Lung (tissue), 12 donors: Measurements from ENCODE around the gene ERP44. TPM values are rescaled to one million over a fixed set of nuclear protein-coding genes. Genes with fewer than 3 reads are reported as not detected.

ENCODE experiments used
- ATAC-seq: fragments of 200-7000 bp; cut with Tn5 transposase; one replicate; pipeline ENCODE4 v1.9.1; 2020; ENCODE audit warnings: moderate number of reproducible peaks; ENCODE audit not compliant: insufficient read depth, low FRiP score
- DNase-seq, 3 donors: peaks; one replicate each; pipeline ENCODE4 v3.0.0-alpha.2; 2013 to 2017
- H3K27ac ChIP-seq, 2 donors: one replicate each; pipeline ENCODE4 v1.5.1; 2013; ENCODE audit warnings: mild to moderate bottlenecking in 2 of 2, moderate library complexity in 2 of 2, control low read depth in 1 of 2, inconsistent platforms in 1 of 2, low read depth in 1 of 2, low read length in 1 of 2
- H3K27me3 ChIP-seq, 3 donors: one replicate each; pipeline ENCODE4 v1.5.1; 2013; ENCODE audit warnings: low read length in 2 of 3; ENCODE audit not compliant: control insufficient read depth in 3 of 3, insufficient read depth in 3 of 3
- H3K36me3 ChIP-seq, 4 donors: one replicate each; pipeline ENCODE4 v1.5.1; 2013; ENCODE audit warnings: low read length in 4 of 4, mild to moderate bottlenecking in 1 of 4, moderate library complexity in 1 of 4; ENCODE audit not compliant: control insufficient read depth in 4 of 4, insufficient read depth in 4 of 4
- H3K4me1 ChIP-seq, 5 donors: one replicate each; pipeline ENCODE4 v1.5.1; 2013; ENCODE audit warnings: low read length in 5 of 5, mild to moderate bottlenecking in 2 of 5, moderate library complexity in 1 of 5; ENCODE audit not compliant: control insufficient read depth in 5 of 5, insufficient read depth in 5 of 5
- H3K4me3 ChIP-seq: one replicate; pipeline ENCODE4 v1.5.1; 2013; ENCODE audit warnings: mild to moderate bottlenecking, control low read depth, moderate library complexity
- H3K9ac ChIP-seq, 2 donors: one replicate each; pipeline ENCODE4 v1.5.1; 2013; ENCODE audit warnings: low read length in 2 of 2, control low read depth in 1 of 2; ENCODE audit not compliant: insufficient read depth in 1 of 2
- H3K9me3 ChIP-seq, 4 donors: one replicate each; pipeline ENCODE4 v1.5.1; 2013; ENCODE audit warnings: low read length in 3 of 4, mild to moderate bottlenecking in 1 of 4, moderate library complexity in 1 of 4; ENCODE audit not compliant: control insufficient read depth in 4 of 4, insufficient read depth in 3 of 4
- WGBS, 2 donors: extraction: QIAGEN DNeasy Blood & Tissue Kit; methylation state at CpG; one replicate each; pipeline ENCODE4 v1.1.7; 2013; 5-methylcytosine and 5-hydroxymethylcytosine counted together
- polyA plus RNA-seq, 2 donors: library from polyadenylated mRNA; stranded (reverse); fragments of 200-250 nt; gene quantifications; one replicate each; pipeline ENCODE4 v1.2.1, GENCODE V29; 2013
- total RNA-seq, 2 donors: library from RNA; depleted of rRNA in 1 of 2; stranded (reverse); fragments of >200 nt in 1 of 2; gene quantifications; one replicate each; pipeline ENCODE4 v1.2.1, GENCODE V29; 2014 to 2021
- TF ChIP-seq, protein P1 (sequence below): IDR thresholded peaks from 2 replicates; pipeline ENCODE4 v1.5.1; 2012; ENCODE audit warnings: mild to moderate bottlenecking; ENCODE audit errors: control extremely low read depth, extremely low read depth
- donor health status: control.
- donor health status: control.
- donor health status: Bipolar disorder and iron deficiency.
- donor health status: healthy.
- donor health status: DM: yes; HTN: yes; CAD: no.

ERP44 gene
- total and polyA plus RNA-seq, 4 donors = 22.6 to 27.6 (median 27.0) TPM

DNA sequence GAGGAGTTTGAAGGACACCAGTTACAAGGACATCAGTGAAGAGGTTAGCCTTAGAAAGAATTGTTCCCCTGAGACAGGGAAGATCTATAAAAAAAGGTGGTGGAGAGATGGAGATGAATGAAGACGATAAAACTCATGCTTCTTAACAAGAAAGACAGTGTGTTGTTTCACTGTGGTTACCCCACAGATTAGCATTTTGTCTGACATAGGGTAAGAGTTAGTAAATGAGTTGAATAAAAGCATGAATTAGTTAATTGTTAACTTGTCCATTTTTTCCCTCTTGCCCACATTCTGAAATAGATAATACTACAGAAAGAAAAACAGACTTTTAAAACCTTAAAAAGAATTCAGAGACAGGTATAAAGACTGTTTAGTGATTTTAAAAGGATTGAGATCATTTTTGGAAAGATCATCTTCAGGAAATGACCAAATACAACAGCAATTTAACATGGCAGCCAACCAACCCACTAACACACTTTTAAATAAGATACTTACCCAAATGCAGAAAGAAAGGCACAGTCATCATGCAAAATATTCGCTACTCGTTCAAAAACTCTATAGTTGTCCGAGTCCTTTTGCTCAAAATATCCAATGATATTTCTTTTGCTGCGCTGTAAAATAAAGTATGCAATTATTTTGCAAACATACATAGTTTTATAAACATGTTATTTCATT, 78.5 kb downstream of the ERP44 start:
- 96 to 97% methylated on average over 5 of the region's 5 CpGs for WGBS, 2 donors
- ATAC-seq = no peak

DNA sequence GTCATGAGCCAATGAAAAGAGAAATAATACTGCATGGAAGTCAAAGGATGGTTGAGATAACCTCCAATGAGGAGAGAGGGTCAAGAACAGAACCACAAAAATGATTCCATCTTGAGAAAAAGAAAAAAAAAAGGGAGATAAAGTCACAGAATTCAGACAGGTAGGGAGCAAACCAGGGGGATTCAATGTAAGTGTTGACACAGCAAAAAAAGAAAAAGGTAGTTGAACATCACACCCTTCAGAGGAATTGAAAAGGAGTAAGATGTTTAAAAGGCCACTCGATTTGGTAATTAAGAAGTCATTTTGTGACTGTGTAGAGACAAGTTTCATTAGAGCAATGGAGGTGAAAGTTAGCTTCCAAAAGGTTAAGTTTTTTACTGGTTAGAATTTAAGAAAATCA, 79.3 kb downstream of the ERP44 start:
- TF ChIP-seq, protein P1, sequence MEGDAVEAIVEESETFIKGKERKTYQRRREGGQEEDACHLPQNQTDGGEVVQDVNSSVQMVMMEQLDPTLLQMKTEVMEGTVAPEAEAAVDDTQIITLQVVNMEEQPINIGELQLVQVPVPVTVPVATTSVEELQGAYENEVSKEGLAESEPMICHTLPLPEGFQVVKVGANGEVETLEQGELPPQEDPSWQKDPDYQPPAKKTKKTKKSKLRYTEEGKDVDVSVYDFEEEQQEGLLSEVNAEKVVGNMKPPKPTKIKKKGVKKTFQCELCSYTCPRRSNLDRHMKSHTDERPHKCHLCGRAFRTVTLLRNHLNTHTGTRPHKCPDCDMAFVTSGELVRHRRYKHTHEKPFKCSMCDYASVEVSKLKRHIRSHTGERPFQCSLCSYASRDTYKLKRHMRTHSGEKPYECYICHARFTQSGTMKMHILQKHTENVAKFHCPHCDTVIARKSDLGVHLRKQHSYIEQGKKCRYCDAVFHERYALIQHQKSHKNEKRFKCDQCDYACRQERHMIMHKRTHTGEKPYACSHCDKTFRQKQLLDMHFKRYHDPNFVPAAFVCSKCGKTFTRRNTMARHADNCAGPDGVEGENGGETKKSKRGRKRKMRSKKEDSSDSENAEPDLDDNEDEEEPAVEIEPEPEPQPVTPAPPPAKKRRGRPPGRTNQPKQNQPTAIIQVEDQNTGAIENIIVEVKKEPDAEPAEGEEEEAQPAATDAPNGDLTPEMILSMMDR = no peak
- Histone ChIP-seq H3K4me1 (peaks cover 0 to 5% (median 0%) of the 10 kb centered on the region in 5 donors), H3K27me3 (no peaks in the 10 kb centered on the region), H3K9ac (no peak overlapping the region), H3K36me3 (peaks cover 8 to 22% (median 13%) of the 10 kb centered on the region in 4 donors), H3K4me3 (no peak overlapping the region), H3K27ac (no peak overlapping the region), H3K9me3 (no peaks in the 10 kb centered on the region)
- no peak for DNase-seq
- ATAC-seq = no peak
- 96 to 100% methylated on average over 1 of the region's 1 CpG for WGBS, 2 donors

More for the DNA sequence above, 78.5 kb downstream of the ERP44 start:
- Histone ChIP-seq H3K4me3 (no peak overlapping the region), H3K27ac (no peak overlapping the region), H3K9ac (no peak overlapping the region), H3K4me1 (peaks cover 0 to 5% (median 0%) of the 10 kb centered on the region in 5 donors), H3K9me3 (no peaks in the 10 kb centered on the region), H3K27me3 (no peaks in the 10 kb centered on the region), H3K36me3 (peaks cover 8 to 16% (median 12%) of the 10 kb centered on the region in 4 donors)
- TF ChIP-seq, protein P1 = no peak
- DNase-seq = no peak

DNA sequence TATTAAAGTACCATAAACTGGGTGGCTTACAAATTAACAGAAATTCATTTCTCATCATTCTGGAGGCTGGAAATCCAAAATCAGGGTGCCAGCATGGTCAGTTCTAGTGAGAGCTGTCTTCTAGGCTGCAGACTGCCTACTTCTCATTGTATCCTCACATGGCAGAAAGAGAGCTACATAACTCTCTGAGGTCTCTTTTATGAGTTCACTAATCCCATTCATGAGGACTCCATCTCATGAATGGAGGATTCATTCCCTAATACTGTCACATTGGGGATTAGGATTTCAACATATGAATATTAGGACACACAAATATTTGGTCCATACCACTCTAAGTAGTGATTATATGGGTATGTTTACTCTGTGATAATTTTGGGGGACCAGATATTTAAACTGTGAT, 84.0 kb downstream of the ERP44 start:
- H3K36me3 ChIP-seq = peaks cover 0 to 18% (median 12%) of the 10 kb centered on the region in 4 donors
- no peaks in the 10 kb centered on the region for H3K4me1 ChIP-seq
- H3K27ac ChIP-seq = no peak overlapping the region
- H3K27me3 ChIP-seq = no peaks in the 10 kb centered on the region
- H3K9me3 ChIP-seq = peaks cover 0 to 4% (median 0%) of the 10 kb centered on the region in 4 donors
- no peak overlapping the region for H3K9ac ChIP-seq
- H3K4me3 ChIP-seq = no peak overlapping the region
- ATAC-seq (no peak), DNase-seq (no peak)
- TF ChIP-seq, protein P1 = no peak

DNA sequence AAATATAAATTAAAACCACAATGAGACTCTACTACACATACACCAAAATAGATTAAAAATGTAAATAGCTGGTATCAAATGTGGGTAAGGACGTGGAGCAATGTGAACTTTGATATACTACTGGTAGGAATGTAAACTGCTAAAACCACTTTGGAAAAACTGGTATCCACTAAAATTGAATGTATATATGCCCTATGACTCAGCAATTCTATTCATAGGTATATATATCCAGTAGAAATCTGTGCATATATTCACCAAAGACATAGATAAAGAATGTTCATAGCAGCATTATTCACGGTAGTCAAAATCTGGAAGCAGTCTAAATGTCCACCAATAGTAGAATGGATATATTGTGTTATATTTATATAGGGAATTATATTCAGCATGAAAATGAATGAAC, 85.2 kb downstream of the ERP44 start:
- H3K4me1 ChIP-seq = no peaks in the 10 kb centered on the region
- ATAC-seq (no peak), DNase-seq (no peak)
- peaks cover 0 to 4% (median 0%) of the 10 kb centered on the region in 4 donors for H3K9me3 ChIP-seq
- no peak overlapping the region for H3K9ac ChIP-seq
- peaks cover 0 to 14% (median 9%) of the 10 kb centered on the region in 4 donors for H3K36me3 ChIP-seq
- TF ChIP-seq, protein P1 = no peak
- H3K27me3 ChIP-seq = no peaks in the 10 kb centered on the region
- H3K27ac ChIP-seq = no peak overlapping the region
- H3K4me3 ChIP-seq = no peak overlapping the region
- WGBS, 2 donors = 94 to 97% methylated on average over 2 of the region's 2 CpGs
